Omental fat pad (tissue), 4 donors: Measurements from ENCODE around the gene PFKFB1. TPM values are rescaled to one million over a fixed set of nuclear protein-coding genes. Genes with fewer than 3 reads are reported as not detected.

Source experiments
- ATAC-seq: fragments of 150-250 bp; one replicate; pipeline ENCODE4 v1.9.1; 2016; ENCODE audit warnings: mild to moderate bottlenecking, moderate library complexity; ENCODE audit not compliant: low FRiP score
- DNase-seq: peaks from one replicate; pipeline ENCODE4 v3.0.0-alpha.2; 2019; ENCODE audit warnings: low spot score
- CTCF ChIP-seq, 3 donors: fragments of 450-650 bp; IDR thresholded peaks; one replicate each; pipeline ENCODE4 v1.5.1; 2016 to 2017; ENCODE audit warnings: antibody characterized with exemption in 3 of 3, mild to moderate bottlenecking in 3 of 3, moderate library complexity in 2 of 3
- total RNA-seq, 4 donors: library from RNA; depleted of rRNA; stranded (reverse); fragments of >200 nt; gene quantifications; one replicate each; pipeline ENCODE4 v1.1.0, GENCODE V29; 2016

PFKFB1 gene
- total RNA-seq, 4 donors from 2014 or later: 10.4 to 23.8 (median 14.2) TPM

GRCh38 chrX:54926978-54927377 lies 67.0 kb downstream of the PFKFB1 start:
- DNase-seq: no peak
- TF ChIP-seq CTCF (IDR thresholded peaks at IDR 0.05): no peak

DNA sequence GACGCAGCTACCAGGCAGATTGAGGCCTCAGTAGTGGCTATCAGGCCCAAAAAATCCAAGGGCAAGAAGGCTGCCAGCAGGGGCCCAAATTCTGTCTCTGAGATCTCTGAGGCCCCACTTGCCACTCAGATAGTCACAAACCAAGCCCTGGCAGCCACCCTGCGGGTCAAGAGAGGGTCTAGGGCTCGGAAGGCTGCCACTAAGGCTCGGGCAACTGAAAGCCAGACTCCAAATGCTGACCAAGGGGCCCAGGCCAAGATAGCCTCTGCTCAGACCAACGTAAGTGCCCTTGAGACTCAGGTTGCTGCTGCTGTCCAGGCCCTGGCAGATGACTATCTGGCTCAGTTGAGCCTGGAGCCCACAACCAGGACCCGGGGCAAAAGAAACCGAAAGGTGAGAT lies 70.6 kb downstream of the PFKFB1 start:
- DNase-seq (no peak), ATAC-seq (no peak)
- TF ChIP-seq CTCF (IDR thresholded peaks at IDR 0.05): no peak

More at GRCh38 chrX:54926978-54927377, 67.0 kb downstream of the PFKFB1 start:
- ATAC-seq: no peak

- ATAC-seq: no peak
- TF ChIP-seq CTCF (IDR thresholded peaks at IDR 0.05): no peak
- DNase-seq: no peak
Observed at GRCh38 chrX:54922547-54922946, 71.4 kb downstream of the PFKFB1 start.

- DNase-seq: no peak
- no peak for TF ChIP-seq CTCF (IDR thresholded peaks at IDR 0.05)
- peak; percentile 75 for ATAC-seq
Observed at GRCh38 chrX:54921427-54922021, 72.5 kb downstream of the PFKFB1 start.

DNA sequence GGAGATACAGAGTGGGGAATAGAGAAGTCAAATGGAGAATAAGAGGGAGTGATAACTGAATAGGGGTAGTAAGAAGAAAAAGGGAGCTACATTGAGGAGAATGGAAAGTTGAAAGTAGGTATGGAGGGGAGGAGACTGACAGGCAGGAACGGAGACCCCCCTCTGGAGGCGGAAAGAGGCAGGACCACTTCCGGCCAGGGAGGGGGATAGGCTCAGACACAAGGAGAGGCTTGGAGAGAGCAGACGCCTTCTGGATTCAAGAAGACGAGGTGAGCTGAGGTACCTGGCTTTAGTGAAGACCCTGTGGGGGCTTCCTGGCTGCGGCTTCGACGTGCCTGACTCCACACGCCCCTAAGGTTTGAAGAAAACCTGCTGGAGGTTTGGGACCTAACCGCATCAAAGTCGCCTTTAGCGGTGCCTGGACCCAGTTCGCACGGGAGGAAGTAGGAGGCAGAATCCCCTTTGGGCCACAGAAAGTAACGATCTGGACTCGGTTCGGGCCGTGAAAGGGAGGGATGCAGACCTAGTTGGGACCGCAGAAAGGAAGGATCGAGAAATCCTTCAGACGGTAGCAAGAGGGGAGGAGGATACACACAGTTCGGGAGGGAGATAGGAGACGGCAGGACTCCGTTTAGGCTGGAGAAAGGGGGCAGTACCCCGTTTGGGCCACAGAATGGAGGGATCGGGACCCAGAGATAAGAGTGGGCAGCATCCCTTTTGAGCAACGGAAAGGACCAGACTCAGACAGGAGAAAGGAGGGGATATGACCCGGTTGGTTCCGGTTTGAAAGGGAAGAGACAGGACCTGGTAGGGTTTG lies 73.2 kb downstream of the PFKFB1 start, which contains the start of gene TRO:
TRO (plus strand) TSS at position 215 of the 817 bp plus-strand sequence. CDS start 1,423 bp downstream, outside the sequence.
- DNase-seq (no peak), ATAC-seq (peak; percentile 14)
- TF ChIP-seq CTCF (IDR thresholded peaks at IDR 0.05): no peak

GRCh38 chrX:54909941-54910340 lies 84.0 kb downstream of the PFKFB1 start:
- TF ChIP-seq CTCF (IDR thresholded peaks at IDR 0.05): no peak
- ATAC-seq: no peak
- no peak for DNase-seq
